T-helper 2 cell treated with Interferon-gamma antibody and Interleukin-4, amounts not matched to agents 5 μg/mL and 100 μg/mL, for 36 hours (primary cell): Measurements from ENCODE around the gene MPND.
A peak's percentile ranks its signal among the peaks of the same experiment; 100 is the strongest.
"Not testable (repeated sequence)": the region's sequence is repeated elsewhere in the genome, so short reads cannot be mapped to it uniquely, and the experiment has no call there.

Source experiments
- DNase-seq: peaks from one replicate; pipeline ENCODE4 v3.0.0; 2021; ENCODE audit warnings: low spot score
- H3K27ac Mint-ChIP-seq: one replicate; pipeline ENCODE4 v1.8.0; 2021; ENCODE audit warnings: mild to moderate bottlenecking, mixed read lengths
- H3K27me3 Mint-ChIP-seq: one replicate; pipeline ENCODE4 v1.8.0; 2021; ENCODE audit warnings: low read depth, mixed read lengths
- H3K36me3 Mint-ChIP-seq: one replicate; pipeline ENCODE4 v1.8.0; 2021; ENCODE audit warnings: low read depth, mixed read lengths
- H3K4me1 Mint-ChIP-seq: one replicate; pipeline ENCODE4 v1.8.0; 2021; ENCODE audit warnings: low read depth, mixed read lengths
- H3K4me3 Mint-ChIP-seq: one replicate; pipeline ENCODE4 v1.8.0; 2022; ENCODE audit warnings: mild to moderate bottlenecking, moderate library complexity, mixed read lengths
- H3K9me3 Mint-ChIP-seq: one replicate; pipeline ENCODE4 v1.8.0; 2021; ENCODE audit warnings: mixed read lengths

Gene MPND

GRCh38 chr19:4349225-4349624, 5.9 kb downstream of the MPND start:
- peaks cover 15% of the 10 kb centered on the region for H3K36me3 Mint-ChIP-seq
- DNase-seq, H3K9me3 Mint-ChIP-seq, H3K27me3 Mint-ChIP-seq, H3K4me3 Mint-ChIP-seq, H3K4me1 Mint-ChIP-seq, H3K27ac Mint-ChIP-seq: not testable (repeated sequence)

DNA sequence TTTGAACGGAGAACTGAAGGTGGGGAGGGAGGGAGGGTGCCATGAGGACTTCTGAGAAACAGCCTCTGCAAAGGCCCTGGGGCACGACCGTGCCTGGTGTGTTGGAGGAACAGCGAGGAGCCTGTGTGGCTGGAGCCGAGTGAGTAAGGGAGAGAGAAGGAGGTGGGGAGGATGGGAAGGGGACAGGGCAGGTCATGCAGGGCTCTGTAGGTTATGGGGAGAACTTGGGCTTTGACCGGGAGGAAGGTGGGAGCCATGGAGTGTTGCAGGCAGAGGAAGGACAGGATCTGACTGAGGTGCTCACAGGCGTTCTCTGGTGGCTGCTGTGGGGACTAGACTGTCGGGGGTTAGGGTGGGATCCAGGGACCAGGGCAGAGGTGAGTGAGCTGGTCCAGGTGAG, 6.7 kb downstream of the MPND start:
- H3K27ac Mint-ChIP-seq: no peak overlapping the region
- no peaks in the 10 kb centered on the region for H3K9me3 Mint-ChIP-seq
- H3K27me3 Mint-ChIP-seq: no peaks in the 10 kb centered on the region
- no peak for DNase-seq
- H3K36me3 Mint-ChIP-seq: peaks cover 15% of the 10 kb centered on the region
- no peak overlapping the region for H3K4me3 Mint-ChIP-seq
- no peaks in the 10 kb centered on the region for H3K4me1 Mint-ChIP-seq

GRCh38 chr19:4350726-4351125, 7.4 kb downstream of the MPND start:
- Mint-ChIP-seq H3K27me3 (no peaks in the 10 kb centered on the region), H3K9me3 (no peaks in the 10 kb centered on the region), H3K4me3 (no peak overlapping the region), H3K27ac (no peak overlapping the region), H3K4me1 (no peaks in the 10 kb centered on the region), H3K36me3 (peaks cover 12% of the 10 kb centered on the region)
- no peak for DNase-seq

DNA sequence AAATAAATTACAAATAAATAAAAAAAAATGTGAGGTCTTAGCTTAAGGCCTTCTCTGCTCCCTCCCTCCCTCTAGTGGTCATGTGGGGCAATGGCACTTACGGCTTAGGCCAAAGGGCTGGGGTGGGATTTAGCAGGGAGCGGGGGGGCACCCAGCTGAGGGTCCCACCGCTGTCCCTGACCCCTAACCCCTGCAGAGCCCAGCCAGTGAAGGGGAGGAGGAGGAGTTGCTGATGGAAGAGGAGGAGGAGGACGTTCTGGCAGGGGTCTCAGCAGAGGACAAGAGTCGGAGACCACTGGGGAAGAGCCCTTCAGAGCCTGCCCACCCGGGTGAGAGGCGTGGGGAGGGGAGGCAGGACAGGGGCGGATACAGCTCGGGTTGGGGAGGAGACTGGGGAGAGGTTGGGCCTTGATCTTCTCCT, 9.3 kb downstream of the MPND start:
- no peak overlapping the region for H3K4me3 Mint-ChIP-seq
- H3K27me3 Mint-ChIP-seq: no peaks in the 10 kb centered on the region
- no peaks in the 10 kb centered on the region for H3K4me1 Mint-ChIP-seq
- peaks cover 7% of the 10 kb centered on the region for H3K36me3 Mint-ChIP-seq
- H3K9me3 Mint-ChIP-seq: no peaks in the 10 kb centered on the region
- DNase-seq: no peak
- H3K27ac Mint-ChIP-seq: peak overlapping the region; percentile 75

- no peaks in the 10 kb centered on the region for H3K4me1 Mint-ChIP-seq
- H3K27me3 Mint-ChIP-seq: no peaks in the 10 kb centered on the region
- H3K36me3 Mint-ChIP-seq: peaks cover 7% of the 10 kb centered on the region
- H3K4me3 Mint-ChIP-seq: no peak overlapping the region
- DNase-seq: no peak
- no peaks in the 10 kb centered on the region for H3K9me3 Mint-ChIP-seq
- no peak overlapping the region for H3K27ac Mint-ChIP-seq
These were observed 10.9 kb downstream of the MPND start for GRCh38 chr19:4354282-4354681.

DNA sequence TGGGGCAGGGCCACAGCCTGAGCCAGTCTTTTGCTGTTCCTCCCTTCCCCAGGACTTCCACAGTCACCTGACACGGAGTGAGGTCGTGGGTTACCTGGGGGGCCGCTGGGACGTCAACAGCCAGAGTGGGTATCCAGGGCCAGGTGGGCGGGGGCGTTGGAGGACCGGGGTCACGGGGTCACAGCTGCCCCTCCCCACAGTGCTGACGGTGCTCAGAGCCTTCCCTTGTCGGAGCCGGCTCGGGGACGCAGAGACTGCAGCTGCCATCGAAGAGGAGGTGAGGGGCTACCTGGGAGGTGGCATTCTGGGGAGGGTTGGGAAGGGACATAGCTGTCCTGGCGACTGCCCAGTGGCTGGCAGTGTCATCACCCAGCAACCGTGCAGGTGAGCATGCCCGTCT, 11.5 kb downstream of the MPND start:
- Mint-ChIP-seq H3K36me3 (peaks cover 7% of the 10 kb centered on the region), H3K27ac (no peak overlapping the region), H3K4me3 (no peak overlapping the region), H3K27me3 (no peaks in the 10 kb centered on the region), H3K4me1 (no peaks in the 10 kb centered on the region), H3K9me3 (no peaks in the 10 kb centered on the region)
- DNase-seq: no peak

- H3K36me3 Mint-ChIP-seq: peaks cover 14% of the 10 kb centered on the region
- no peaks in the 10 kb centered on the region for H3K27me3 Mint-ChIP-seq
- H3K27ac Mint-ChIP-seq: no peak overlapping the region
- H3K4me1 Mint-ChIP-seq: no peaks in the 10 kb centered on the region
- no peaks in the 10 kb centered on the region for H3K9me3 Mint-ChIP-seq
- no peak overlapping the region for H3K4me3 Mint-ChIP-seq
- DNase-seq: no peak
These were observed 13.9 kb downstream of the MPND start for GRCh38 chr19:4357095-4357797.

DNA sequence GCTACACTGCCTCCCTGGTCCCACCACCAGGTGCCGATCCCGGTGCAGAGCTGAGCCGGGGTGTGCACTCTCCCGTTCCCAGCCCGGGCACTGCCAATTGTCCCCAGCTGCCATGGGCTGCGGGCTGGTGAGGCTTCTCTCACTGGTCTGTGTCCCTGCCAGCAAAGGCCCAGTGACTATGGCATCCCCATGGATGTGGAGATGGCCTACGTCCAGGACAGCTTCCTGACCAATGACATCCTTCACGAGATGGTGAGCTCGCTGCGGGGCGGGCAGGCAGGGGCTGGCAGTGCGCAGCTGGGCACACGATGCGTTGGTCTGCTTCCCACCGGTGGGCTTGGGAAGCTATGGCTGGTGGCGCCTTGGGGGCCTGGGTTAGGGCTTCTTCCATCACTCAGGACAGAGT, 14.6 kb downstream of the MPND start:
- H3K4me1 Mint-ChIP-seq: no peaks in the 10 kb centered on the region
- H3K4me3 Mint-ChIP-seq: no peak overlapping the region
- no peak for DNase-seq
- peaks cover 16% of the 10 kb centered on the region for H3K36me3 Mint-ChIP-seq
- no peaks in the 10 kb centered on the region for H3K27me3 Mint-ChIP-seq
- H3K9me3 Mint-ChIP-seq: no peaks in the 10 kb centered on the region
- no peak overlapping the region for H3K27ac Mint-ChIP-seq

- no peaks in the 10 kb centered on the region for H3K9me3 Mint-ChIP-seq
- no peak overlapping the region for H3K27ac Mint-ChIP-seq
- no peaks in the 10 kb centered on the region for H3K4me1 Mint-ChIP-seq
These were observed 15.6 kb downstream of the MPND start for GRCh38 chr19:4358709-4359626.

GRCh38 chr19:4359627-4360000, 16.3 kb downstream of the MPND start:
- no peaks in the 10 kb centered on the region for H3K27me3 Mint-ChIP-seq
- H3K4me3 Mint-ChIP-seq: no peak overlapping the region
- peaks cover 20% of the 10 kb centered on the region for H3K36me3 Mint-ChIP-seq
- H3K27ac Mint-ChIP-seq: no peak overlapping the region
- no peak for DNase-seq
- H3K4me1 Mint-ChIP-seq: no peaks in the 10 kb centered on the region
- H3K9me3 Mint-ChIP-seq: no peaks in the 10 kb centered on the region

More at GRCh38 chr19:4358709-4359626, 15.6 kb downstream of the MPND start:
- no peak for DNase-seq
- H3K4me3 Mint-ChIP-seq: no peak overlapping the region
- H3K27me3 Mint-ChIP-seq: no peaks in the 10 kb centered on the region
- peaks cover 20% of the 10 kb centered on the region for H3K36me3 Mint-ChIP-seq

GRCh38 chr19:4360081-4360569, 16.8 kb downstream of the MPND start:
- no peaks in the 10 kb centered on the region for H3K9me3 Mint-ChIP-seq
- peak overlapping the region; percentile 3 for H3K27ac Mint-ChIP-seq
- no peaks in the 10 kb centered on the region for H3K4me1 Mint-ChIP-seq
- no peaks in the 10 kb centered on the region for H3K27me3 Mint-ChIP-seq
- no peak overlapping the region for H3K4me3 Mint-ChIP-seq
- H3K36me3 Mint-ChIP-seq: peaks cover 20% of the 10 kb centered on the region
- DNase-seq: no peak

DNA sequence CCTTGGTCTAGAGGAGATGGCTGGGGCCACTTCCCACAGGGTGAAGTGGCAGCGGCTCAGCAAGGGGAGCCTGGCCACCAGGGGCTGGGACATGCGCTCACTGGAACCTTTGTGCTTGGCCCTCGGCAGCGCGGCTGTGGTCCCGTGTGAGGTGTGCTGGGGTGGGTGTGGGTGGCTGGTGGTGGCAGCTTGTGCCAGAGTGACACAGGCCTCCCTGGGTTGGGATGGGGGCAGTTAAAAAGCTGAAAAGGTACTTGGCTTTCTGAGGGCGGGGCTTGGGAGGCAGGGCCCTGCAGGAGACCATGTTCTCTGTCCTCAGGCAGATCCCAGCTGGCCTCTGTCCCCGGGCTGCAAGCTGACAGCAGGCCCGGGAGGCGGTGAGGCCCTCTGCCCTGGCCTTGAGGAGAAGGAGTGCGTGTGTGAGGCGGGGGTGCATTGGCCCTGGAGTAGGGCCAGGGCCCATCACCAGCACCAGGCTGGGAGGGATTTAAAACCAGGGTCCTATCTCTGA, 17.3 kb downstream of the MPND start:
- H3K27me3 Mint-ChIP-seq: no peaks in the 10 kb centered on the region
- peak overlapping the region; percentile 3 for H3K27ac Mint-ChIP-seq
- H3K4me3 Mint-ChIP-seq: no peak overlapping the region
- H3K4me1 Mint-ChIP-seq: no peaks in the 10 kb centered on the region
- DNase-seq: no peak
- no peaks in the 10 kb centered on the region for H3K9me3 Mint-ChIP-seq
- peaks cover 20% of the 10 kb centered on the region for H3K36me3 Mint-ChIP-seq

DNA sequence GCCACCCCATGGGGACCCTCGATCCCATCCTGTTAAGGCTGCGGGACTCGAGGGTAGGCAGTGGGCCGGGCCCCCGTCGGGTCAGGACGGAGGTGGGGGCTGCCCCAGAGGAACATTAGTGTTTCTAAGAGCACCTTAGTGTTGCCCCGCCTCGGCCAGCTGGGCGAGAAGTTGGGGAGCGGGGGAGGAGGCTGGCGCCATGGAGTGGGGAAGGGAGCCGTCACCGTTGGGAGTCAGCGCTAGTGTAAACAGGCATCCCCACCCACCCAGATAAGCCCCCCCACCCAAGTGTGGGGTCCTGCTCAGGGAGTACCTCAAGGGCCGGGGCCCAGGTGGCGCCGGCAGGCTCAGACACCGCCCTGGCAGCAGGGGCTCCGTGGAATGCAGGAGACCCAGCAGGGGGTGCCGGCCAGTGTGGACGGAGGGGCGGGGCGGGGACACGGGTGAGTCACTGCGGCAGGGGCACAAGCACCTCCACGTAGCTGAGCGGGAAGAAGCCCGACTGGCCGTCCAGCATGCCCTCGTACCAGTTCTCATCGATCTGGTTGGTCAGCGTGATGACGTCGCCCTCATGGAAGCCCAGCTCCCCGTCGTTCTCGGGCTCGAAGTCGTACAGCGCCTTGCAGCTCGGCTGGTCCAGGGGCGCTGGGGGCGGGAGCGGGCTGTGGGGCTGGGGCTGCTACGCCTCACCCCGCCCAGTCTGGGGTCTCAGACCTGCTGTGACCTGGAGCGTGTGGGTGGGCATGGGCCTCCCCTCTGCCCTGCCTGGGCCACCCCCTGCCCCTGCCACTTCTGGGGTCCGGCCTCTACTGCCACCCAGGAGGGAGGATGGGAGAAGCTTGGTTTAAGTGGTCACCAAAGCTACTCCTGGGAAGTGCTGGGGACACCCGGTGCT, 18.0 kb downstream of the MPND start:
- Mint-ChIP-seq H3K27me3 (no peaks in the 10 kb centered on the region), H3K27ac (no peak overlapping the region), H3K4me1 (no peaks in the 10 kb centered on the region), H3K9me3 (no peaks in the 10 kb centered on the region), H3K36me3 (peaks cover 20% of the 10 kb centered on the region), H3K4me3 (no peak overlapping the region)
- no peak for DNase-seq
